ENCODE measurements around the gene ANO1. TPM values are rescaled to one million over a fixed set of nuclear protein-coding genes. Genes with fewer than 3 reads are reported as not detected.

Gene ANO1
- total RNA-seq, 4 donors from 2014 or later, result 5.1 to 17.5 (median 14.5) TPM

- Histone ChIP-seq H3K4me1 (no peaks in the 10 kb centered on the region), H3K9me3 (peaks cover 0 to 3% (median 0%) of the 10 kb centered on the region in 3 donors), H3K27me3 (peaks cover 0 to 37% (median 0%) of the 10 kb centered on the region in 4 donors), H3K27ac (no peak overlapping the region), H3K36me3 (no peaks in the 10 kb centered on the region), H3K4me3 (no peak overlapping the region)
- intact Hi-C loops (cut with DNase I), result no loop called here
- TF ChIP-seq CTCF (IDR thresholded peaks at IDR 0.05) (no peak), POLR2A (IDR thresholded peaks at IDR 0.05) (no peak)
- DNase-seq, result no peak
- 75 to 80% methylated on average over 11 to 15 of the region's 18 CpGs for WGBS, 2 donors
These were observed 46.3 kb upstream of the ANO1 start for GRCh38 chr11:70031631-70032469.

GRCh38 chr11:70032470-70032795 is 45.7 kb upstream of the ANO1 start:
- peaks cover 0 to 9% (median 0%) of the 10 kb centered on the region in 3 donors for H3K9me3 ChIP-seq
- WGBS, 2 donors, result 89 to 91% methylated on average over 6 of the region's 6 CpGs
- no peak overlapping the region for H3K4me3 ChIP-seq
- H3K27me3 ChIP-seq, result peaks cover 0 to 37% (median 0%) of the 10 kb centered on the region in 4 donors
- H3K4me1 ChIP-seq, result no peaks in the 10 kb centered on the region
- H3K36me3 ChIP-seq, result no peaks in the 10 kb centered on the region
- no peak overlapping the region for H3K27ac ChIP-seq
- intact Hi-C loops (cut with DNase I), result no loop called here
- TF ChIP-seq CTCF (IDR thresholded peaks at IDR 0.05), result no peak
- TF ChIP-seq POLR2A (IDR thresholded peaks at IDR 0.05), result no peak
- DNase-seq, result no peak

GRCh38 chr11:70032943-70033710 is 45.0 kb upstream of the ANO1 start:
- peaks cover 0 to 37% (median 0%) of the 10 kb centered on the region in 4 donors for H3K27me3 ChIP-seq
- H3K9me3 ChIP-seq, result peaks cover 0 to 16% (median 6%) of the 10 kb centered on the region in 3 donors
- no peak overlapping the region for H3K4me3 ChIP-seq
- no peak for DNase-seq
- H3K4me1 ChIP-seq, result no peaks in the 10 kb centered on the region
- no peak overlapping the region for H3K27ac ChIP-seq
- H3K36me3 ChIP-seq, result no peaks in the 10 kb centered on the region
- intact Hi-C loops (cut with DNase I), result no loop called here
- 88 to 89% methylated on average over 19 of the region's 19 CpGs for WGBS, 2 donors
- TF ChIP-seq CTCF (IDR thresholded peaks at IDR 0.05), result no peak
- no peak for TF ChIP-seq POLR2A (IDR thresholded peaks at IDR 0.05)

- H3K27ac ChIP-seq, result no peak overlapping the region
- peaks cover 0 to 42% (median 0%) of the 10 kb centered on the region in 4 donors for H3K27me3 ChIP-seq
- 87 to 93% methylated on average over 4 of the region's 4 CpGs for WGBS, 2 donors
- no peaks in the 10 kb centered on the region for H3K36me3 ChIP-seq
- intact Hi-C loops (cut with DNase I), result no loop called here
- TF ChIP-seq POLR2A (IDR thresholded peaks at IDR 0.05) (no peak), CTCF (IDR thresholded peaks at IDR 0.05) (no peak)
- peaks cover 0 to 21% (median 11%) of the 10 kb centered on the region in 3 donors for H3K9me3 ChIP-seq
- no peak for DNase-seq
- H3K4me3 ChIP-seq, result no peak overlapping the region
- no peaks in the 10 kb centered on the region for H3K4me1 ChIP-seq
These were observed 44.4 kb upstream of the ANO1 start for GRCh38 chr11:70033711-70034070.
